Left colon (tissue), 2 donors: Measurements from ENCODE around the gene PDE8A. TPM values are rescaled to one million over a fixed set of nuclear protein-coding genes. Genes with fewer than 3 reads are reported as not detected.

Source experiments
- ATAC-seq: fragments of 200-7000 bp; cut with Tn5 transposase; one replicate; pipeline ENCODE4 v1.9.1; 2020; ENCODE audit warnings: mild to moderate bottlenecking, moderate library complexity
- DNase-seq, 2 donors: peaks; one replicate each; pipeline ENCODE4 v3.0.0-alpha.2; 2020
- intact Hi-C, 2 donors: fragments of 100-400 bp; cut with DNase I in 1 of 2; cut with micrococcal nuclease in 1 of 2; formaldehyde crosslinking; loops; one replicate each; pipeline versions ENCODE4 v1.11.2 to v1.14.0; 2022; cut with DNase I, micrococcal nuclease
- total RNA-seq, 2 donors: library from RNA; stranded (reverse); fragmentation: NEBNext Ultra II Directional; extraction: Animal tissue kit (Norgen Biotek cat#: 25700); gene quantifications; one replicate each; pipeline ENCODE4 v1.2.1, GENCODE V29; 2021
- donor health status: DM: no; HTN: no; CAD: no.
- donor health status: DM: yes; HTN: yes; CAD: no.

PDE8A gene
- total RNA-seq, 2 donors from 2014 or later = 93.7 to 99.8 TPM

DNA sequence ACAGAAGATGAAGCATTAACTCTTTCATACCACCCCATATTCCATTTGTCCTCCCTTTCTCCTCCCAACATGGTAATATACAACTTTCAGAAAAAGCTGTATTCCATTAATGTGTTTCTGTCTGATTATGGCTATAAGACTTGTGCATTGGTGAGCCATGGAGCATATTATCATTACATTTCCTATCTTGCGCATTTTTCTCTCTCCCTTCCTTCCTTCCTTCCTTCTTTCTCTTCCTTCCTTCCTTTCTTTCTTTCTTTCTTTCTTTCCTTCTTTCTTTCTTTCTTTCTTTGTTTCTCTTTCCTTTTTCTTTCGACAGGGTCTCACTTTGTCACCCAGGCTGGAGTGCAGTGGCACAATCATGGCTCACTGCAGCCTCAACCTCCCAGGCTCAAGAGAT is 25.5 kb upstream of the PDE8A start:
- ATAC-seq (no peak), DNase-seq (no peak)
- intact Hi-C loops = no loop called here

DNA sequence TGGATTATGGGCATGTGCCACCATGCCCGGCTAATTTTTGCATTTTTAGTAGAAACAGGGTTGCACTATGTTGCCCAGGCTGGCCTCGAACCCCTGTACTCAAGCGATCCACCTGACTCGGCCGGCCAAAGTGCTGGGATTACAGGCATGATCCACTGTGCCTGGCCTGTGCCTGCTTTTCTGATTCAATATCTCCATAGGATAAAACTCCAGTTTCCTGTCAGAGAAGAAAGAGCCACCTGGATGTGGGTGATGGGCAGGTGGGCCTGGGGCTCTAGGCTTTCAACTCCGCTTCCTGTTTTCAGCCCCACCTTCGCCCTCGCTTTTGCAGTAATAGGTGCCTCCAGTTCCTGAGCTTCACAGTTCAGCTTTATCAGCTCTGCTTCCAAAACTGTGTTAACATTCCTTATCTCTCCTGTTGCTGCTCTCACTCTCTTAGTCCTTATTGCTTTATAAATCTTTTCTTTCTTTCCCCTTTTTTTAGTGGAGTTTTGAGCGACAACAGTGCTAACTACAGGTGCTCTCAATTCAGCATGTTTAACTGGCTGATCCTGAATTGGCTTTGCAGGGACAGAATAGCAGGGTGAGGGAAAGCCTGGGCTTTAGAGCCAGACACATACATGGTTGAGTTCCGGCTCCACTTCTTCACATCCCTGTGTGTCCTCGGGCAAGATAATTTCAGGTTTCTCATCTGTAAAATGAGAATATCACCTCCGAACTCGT is 21.1 kb upstream of the PDE8A start:
- DNase-seq (no peak), ATAC-seq (no peak)
- intact Hi-C loops = loop anchor here in 1 of 2 donors (5.0 kb wide), 1 partner anchor 102 kb away; no protein-coding TSS in a partner anchor

DNA sequence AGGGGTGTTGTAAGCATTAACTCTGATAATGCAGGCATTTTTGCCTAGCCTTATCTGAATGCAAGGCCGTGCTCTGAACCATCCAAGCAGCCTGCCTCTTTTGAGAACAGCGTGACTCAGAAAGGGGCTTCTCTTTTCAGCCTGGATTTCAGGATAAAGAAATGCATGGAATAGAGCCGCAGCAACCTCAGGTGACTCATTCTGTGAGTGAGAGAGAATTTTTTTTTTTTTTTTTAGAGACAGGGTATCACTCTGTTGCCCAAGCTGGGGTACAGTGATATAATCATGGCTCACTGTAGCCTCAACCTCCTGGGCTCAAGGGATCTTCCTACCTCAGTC is 20.6 kb upstream of the PDE8A start:
- ATAC-seq = no peak
- DNase-seq = no peak
- intact Hi-C loops = loop anchor here in 1 of 2 donors (5.0 kb wide), 1 partner anchor 101 kb away; no protein-coding TSS in a partner anchor

DNA sequence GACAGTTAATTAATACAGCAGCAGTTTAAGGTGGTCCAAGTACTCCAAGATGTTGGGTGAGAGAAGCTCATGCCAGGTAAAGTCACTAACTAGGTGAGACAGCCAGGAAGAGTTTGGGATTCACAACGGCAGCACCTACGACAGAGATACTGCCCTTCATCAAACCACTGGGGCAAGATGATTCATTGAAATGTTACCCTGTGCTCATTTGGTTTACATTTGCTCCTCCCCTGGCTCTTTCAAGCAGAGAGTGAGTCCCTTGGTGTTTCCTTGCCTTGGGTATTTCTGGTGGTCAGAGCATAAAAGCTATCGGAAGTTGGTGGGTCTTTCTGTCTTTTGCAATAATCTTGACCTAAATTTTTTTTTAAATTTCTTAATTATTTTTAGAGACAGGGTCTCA is 19.9 kb upstream of the PDE8A start:
- DNase-seq (no peak), ATAC-seq (no peak)
- intact Hi-C loops = loop anchor here in 1 of 2 donors (5.0 kb wide), 1 partner anchor 101 kb away; no protein-coding TSS in a partner anchor

DNA sequence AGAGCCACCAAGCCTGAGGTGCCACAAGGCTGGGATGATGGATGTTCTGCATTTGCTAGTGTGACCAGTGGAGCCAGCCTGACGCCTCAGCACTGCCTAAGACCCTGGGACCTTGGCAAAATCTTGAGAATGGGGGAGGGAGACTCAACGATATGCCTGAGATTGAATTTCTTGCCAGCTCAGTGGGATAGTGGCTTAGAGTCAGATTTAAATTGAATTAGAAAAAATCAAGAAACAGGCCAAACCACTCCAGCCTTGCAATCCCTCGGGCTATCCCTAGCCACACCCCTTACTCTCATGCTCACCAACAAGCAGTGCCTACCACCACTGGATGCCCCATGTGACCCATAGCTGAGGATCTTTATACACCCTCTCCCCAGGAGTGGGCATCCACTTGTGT is 18.7 kb upstream of the PDE8A start:
- intact Hi-C loops = loop anchor here in 1 of 2 donors (5.0 kb wide), 1 partner anchor 99 kb away; no protein-coding TSS in a partner anchor
- DNase-seq (no peak), ATAC-seq (no peak)

DNA sequence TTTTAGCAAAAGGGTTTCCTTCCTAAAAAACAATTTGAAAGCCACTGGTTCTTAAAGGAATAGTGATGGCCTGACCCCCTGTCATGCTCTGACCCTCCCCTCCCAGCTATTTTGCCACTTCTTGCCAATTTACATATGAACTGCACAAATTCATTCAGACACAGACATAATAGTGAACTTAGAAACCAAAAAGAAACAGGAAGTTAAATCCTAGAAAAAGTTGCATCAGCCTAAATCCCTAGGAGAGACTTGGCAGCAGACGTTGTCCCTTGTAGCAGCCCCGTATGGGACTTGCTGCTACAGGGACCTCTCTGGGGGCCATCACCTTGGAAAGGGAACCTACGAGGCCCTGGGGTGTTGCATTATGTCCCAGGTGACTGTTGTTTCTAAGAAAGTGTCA is 14.3 kb upstream of the PDE8A start:
- intact Hi-C loops = no loop called here
- DNase-seq (no peak), ATAC-seq (no peak)

DNA sequence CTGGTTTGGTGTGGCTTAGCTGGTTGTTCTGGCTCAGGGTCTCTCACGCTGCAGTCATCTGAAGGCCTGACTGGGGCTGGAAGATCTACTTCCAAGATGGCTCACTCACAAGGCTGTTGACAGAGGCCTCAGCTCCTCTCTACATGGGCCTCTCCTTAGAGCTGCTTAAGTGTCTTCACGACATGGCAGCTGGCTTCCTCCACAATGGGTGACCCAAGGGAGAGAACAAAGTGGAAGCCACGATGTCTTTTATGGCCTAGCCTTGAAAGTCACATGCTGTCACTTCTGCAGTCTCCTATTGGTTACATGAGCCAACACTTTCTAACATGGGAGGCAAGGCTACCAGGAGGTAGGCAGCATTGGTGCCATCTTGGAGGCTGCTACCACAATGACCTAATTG is 13.4 kb upstream of the PDE8A start:
- no peak for DNase-seq
- no peak for ATAC-seq
- intact Hi-C loops = no loop called here

DNA sequence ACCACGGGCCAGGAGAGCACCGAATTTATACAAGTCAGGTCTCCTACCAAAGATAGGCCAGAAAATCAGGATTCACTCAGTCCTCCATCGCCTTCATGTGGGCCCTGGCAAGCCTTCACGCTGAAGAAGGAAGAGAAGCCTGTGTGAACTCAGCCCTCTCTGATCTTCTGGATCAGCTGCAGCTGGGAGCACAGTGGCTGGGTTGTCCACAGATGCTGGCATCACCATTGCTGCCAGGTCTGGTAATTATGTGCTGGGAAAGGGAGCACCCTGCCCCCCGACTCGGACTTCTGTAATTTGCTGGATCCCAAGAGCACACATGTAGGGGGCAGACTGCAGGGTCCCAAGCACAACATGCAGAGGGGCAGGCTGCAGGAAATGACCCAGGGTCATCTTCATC is 12.4 kb upstream of the PDE8A start:
- ATAC-seq (no peak), DNase-seq (no peak)

DNA sequence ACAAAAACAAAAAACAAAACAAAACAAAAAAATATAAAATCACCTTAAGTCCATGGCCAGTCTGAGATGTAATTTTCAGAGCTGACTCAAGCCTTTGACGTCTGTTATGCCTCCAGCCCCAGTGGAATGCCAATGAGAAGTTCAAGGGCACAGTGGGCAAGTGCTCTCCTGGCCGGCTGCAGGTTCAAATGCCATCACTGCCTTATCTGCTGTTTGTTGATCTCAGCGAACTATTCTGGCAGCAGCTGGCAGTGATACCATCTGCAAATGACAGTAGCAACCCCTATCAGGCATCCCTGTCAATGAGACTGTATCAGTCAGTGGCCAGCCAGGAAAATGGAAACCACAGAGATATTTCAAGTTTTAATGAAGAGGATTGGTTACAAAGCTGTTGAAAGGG is 10.8 kb upstream of the PDE8A start:
- ATAC-seq (no peak), DNase-seq (no peak)
- intact Hi-C loops = no loop called here

More for the DNA sequence above, 12.4 kb upstream of the PDE8A start:
- intact Hi-C loops = no loop called here

DNA sequence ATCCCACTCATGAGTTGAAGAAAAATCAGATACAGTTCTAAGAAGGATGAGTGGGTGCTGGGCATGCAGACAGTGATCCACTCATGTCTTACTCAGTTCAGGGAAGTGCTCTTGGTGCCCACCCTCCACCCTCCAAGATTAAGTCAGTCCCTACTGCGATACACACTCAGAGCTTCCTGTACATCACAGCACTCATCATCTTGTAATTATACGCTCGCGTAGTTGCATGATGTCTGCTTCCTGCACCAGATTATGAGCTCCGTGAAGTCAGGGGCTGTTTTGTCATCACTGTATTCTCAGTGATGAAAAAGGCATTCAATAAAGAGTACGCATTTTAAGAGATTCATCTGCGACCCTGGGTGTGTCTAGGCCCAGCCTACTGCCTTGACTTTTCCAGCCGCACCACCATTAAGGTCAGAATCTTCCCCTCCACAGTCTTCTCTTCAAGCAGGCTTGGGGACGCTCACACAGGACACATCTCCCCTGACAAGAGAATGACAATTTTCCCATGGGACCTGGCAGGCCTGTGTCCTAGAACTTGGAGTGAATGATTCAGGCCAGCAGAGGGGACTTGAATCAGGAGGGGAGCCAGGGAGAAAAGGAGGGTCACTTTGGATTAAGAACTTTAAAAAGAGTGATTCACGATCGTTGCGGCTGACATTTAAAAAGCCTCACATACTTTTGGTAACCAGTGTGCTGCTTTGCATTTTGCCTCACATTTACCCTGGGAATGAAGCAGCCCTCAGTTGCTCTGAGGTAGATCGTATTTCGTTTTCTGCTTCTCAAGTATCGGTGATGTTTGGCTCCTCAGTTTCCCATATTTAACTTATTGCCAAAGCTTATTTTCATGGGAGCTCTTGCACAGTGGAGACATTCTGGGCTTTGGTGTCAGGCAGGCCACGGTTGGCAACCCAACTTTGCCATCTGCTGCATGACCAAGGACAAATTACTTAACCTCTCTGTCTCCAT is 7.9 kb upstream of the PDE8A start:
- intact Hi-C loops = no loop called here
- no peak for DNase-seq
- ATAC-seq = no peak

DNA sequence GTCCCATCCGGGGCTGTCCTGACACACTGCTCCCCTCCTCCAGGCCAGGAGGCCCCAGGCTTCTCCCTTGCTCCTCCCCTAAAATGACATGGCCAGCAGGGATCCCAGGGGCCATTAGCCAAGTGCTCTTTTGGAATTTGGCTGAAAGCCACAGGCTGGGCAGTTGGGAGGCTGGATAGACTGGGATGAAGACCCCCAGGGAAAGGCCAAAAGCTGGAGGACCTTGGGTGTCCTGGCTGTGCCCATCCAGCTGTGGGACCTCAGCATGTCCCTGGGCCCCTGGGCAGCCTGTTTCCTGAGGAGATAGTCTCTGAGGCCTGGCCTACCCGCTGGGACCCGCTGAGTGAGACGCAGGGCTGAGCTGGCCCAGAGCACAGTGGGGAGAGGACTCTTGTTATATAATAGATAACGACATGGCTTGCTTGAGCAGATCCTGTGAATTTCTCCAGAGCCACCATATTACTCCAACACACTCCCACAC is 5.7 kb upstream of the PDE8A start:
- ATAC-seq (no peak), DNase-seq (no peak)
- intact Hi-C loops = no loop called here

DNA sequence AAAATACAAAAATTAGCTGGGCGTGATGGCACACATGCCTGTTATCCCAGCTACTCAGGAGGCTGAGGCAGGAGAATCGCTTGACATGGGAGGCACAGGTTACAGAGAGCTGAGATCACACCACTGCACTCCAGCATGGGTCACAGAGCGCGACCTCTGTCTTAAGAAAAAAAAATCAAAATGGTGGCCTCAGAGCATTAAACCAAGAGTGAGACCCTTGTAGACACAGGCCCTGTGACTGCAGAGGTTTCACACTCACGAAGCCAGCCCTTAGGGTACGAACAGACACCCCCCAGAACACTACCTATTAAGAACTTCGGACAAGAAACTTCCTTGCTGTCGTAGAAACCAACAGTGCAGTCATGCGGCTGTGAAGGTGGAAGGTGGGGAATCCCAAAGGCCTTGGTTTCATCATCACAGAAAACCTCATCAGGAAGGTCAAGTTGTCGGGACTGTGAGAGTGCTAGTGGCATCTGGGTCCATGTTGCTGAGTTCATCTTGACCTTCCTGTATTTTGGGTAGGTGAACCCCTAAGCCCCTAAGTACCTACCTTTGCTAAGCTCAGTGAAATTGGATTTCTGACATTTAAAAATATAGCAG is 4.8 kb upstream of the PDE8A start:
- ATAC-seq (no peak), DNase-seq (no peak)
- intact Hi-C loops = no loop called here

DNA sequence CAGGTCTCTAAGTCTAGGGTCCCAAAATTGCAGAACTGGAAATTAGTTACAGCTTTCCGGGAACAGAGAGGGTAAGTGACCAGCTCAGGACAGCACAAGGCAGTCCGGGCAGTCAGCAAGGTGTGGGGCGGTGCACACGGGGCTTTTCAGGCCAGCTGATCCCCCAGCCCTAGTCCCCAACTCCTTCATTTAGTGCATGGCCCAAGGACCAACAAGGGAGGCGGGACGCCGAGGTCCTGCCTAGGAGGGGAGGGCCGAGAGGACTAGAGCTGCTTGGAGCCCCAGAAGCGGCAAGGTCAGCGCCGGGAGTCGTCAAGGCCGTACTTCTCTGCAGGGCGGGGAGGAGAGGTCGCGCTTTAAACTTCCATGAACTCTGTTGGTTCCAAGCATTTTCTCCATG is 2.0 kb upstream of the PDE8A start:
- intact Hi-C loops = no loop called here
- ATAC-seq (no peak), DNase-seq (peak; percentile 44 to 51)

DNA sequence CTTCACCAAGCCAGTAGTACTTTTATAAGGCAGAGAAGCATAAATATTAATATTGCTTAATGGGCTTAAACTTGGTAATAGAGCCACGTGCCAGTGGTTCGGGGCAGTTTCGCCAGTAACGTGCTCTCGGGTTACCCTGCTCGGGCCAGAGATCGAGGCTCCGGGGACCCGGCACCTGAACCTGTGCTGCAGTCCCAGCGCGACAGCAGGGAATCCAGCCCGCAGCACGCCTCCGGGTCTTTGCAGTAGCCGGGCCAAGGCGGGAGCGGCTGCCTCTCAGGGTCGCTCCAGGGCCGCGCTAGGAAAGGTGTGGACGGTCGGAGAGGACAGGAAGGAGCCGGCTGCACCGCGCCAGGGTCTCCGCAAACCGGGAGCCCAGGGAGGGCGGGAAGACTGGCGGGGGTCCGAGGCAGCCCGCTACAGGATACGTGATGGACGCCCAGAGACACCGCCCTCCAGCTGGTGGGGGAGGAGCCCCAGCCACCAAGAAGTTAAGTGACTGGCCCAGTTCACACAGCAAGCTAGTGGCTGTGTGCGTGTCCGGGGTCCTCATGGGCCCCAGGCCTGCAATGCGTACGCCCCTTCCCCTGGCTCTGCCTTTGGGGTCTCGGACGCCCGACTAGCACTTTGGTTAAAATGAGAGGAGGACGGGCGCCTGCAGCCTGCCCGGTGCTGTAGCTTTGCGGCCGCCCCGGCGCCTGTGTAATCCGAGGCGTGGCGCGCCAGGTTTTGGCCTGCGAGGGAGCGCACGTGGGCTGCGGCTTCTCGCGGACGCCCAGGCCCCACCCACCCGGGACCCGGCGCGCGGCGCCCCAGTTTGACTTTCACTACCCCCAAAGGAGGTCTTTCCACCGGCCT is 1.2 kb upstream of the PDE8A start:
- peak; percentile 85 to 90 for DNase-seq
- ATAC-seq = peak; percentile 66
- intact Hi-C loops = no loop called here

DNA sequence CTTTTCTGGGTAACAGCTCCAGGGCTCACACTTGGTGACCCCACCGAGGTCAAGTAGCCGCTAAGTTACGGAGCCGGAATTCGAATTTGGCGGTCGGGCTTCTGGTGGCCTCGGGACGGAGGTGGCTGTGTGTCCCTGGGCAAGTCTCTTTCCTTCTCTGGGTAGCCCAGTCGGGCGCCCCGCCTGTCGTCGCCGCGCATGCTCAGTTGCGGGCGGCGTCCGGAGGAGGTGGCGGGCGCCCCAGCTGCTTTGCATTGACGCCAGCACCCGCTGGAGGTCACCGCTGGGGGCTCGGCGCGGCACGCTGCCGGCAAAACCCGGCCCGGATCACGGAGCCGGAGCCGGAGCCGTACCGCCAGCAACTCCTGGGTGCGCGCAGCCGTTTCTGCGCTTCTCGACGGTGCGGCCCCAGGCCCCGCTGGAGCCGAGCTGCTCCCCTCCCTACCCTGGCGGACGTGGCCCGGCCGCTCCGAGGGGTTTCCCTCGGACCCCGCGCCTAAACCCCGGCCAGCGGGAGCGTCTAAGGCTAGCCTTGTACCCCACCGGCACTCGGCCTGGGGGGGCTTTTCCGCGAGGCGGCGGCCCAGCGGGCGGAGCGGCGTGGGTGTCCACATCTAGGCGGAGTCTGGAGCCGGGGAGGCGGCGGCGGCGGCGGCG is 474 bp upstream of the PDE8A start:
- peak; percentile 93 to 94 for DNase-seq
- ATAC-seq = peak; percentile 79
- intact Hi-C loops = no loop called here

DNA sequence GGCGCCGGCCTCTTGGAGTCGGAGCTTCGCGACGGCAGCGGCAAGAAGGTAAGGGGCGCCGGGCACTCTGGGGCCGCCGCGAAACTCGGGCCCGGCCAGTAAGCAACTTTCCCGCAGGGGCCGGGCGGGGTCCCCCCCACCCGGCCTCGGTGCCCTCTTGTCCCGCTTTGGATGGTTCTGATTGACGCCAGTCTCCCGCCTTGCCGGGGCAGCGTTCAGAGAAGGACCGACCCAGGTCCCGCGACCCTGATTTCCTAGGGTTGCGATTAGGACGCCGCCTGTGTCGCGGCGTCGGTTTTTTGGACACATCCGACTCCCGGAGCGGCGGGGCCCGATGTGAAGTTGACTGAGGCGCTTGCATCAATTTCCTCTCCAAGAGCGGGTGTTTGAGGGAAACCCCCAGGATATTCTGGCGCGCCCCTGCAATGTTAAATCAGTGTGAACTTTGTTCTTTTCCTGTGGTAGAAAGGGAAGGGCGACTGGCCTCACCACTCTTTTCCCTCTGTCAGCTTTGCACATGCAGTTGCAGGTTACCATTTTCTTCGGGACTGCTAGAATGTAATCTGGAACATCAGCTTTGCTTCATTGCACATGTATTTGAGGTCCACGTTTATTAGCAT is 755 bp downstream of the PDE8A start:
- intact Hi-C loops = no loop called here
- DNase-seq (peak; percentile 64 to 72), ATAC-seq (peak; percentile 30)

DNA sequence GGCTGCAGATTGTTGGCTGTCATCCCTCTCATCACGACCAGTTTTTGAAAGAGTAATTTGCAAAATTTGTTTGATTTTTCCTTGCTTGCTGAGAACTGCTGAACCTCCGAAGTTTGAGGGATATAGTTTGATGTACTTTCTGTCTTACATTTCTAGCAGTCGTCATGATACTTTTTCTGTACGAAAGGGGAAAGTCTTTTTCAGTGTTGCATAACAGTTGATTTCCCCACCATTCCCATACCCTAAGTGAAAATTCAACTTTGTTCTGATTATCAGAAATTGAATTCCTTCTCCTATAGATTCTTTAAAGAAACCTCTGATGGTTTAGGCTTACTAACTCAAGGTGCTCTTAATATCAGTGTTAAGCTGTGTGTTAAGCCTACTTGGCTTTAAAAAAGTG is 1.6 kb downstream of the PDE8A start:
- ATAC-seq = no peak
- intact Hi-C loops = no loop called here
- DNase-seq = no peak

DNA sequence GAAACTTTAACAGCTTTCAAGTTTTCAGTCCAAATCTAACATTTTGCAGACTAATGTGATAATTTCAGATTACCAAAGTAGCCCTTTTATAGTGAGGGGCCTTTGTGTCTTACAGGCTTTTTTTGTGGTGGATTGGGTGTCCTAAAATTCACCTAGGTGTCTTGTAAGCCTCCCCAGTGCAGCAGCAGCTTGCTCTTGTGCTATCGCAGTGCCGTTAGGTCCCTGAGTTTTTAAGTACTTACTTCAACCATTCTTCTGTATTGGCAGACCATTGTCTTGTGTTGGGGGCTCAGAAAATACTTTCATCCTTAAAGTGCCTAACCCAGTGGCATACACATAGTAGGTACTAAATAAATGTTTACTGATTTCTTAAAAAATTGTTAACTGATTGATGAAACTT is 2.1 kb downstream of the PDE8A start:
- DNase-seq (no peak), ATAC-seq (no peak)
- intact Hi-C loops = no loop called here
